ENCODE data around the gene GTF3C4. TPM values are rescaled to one million over a fixed set of nuclear protein-coding genes. Genes with fewer than 3 reads are reported as not detected.
A peak's percentile ranks its signal among the peaks of the same experiment; 100 is the strongest.

Gene GTF3C4
- total and polyA plus RNA-seq, 2 of the 13 experiments (the other 11 are each of a cell fraction or from before 2014, with no cell fraction given), result 2.6 to 12.9 TPM

- TF ChIP-seq ZBTB26 (CRISPR knock-in tag; IDR thresholded peaks at IDR 0.05; ENCODE audit: borderline replicate concordance) (peak; percentile 71), POLR2AphosphoS5 (IDR thresholded peaks at IDR 0.05; ENCODE audit: low read depth, low read length) (peak; percentile 53), ZFP82 (CRISPR knock-in tag; IDR thresholded peaks at IDR 0.05; ENCODE audit: borderline replicate concordance) (peak; percentile 99), RNF219 (CRISPR knock-in tag; IDR thresholded peaks at IDR 0.05) (peak; percentile 78; the same call in 1 of the 2 replicates), ZNF180 (CRISPR knock-in tag; IDR thresholded peaks at IDR 0.05; ENCODE audit: borderline replicate concordance, low read depth) (no peak), TMF1 (CRISPR knock-in tag; IDR thresholded peaks at IDR 0.05; ENCODE audit: low read depth) (peak; percentile 96; the same call in 1 of the 2 replicates), RAD51 (IDR thresholded peaks at IDR 0.05; ENCODE audit: borderline replicate concordance) (no peak), ZNF142 (CRISPR knock-in tag; IDR thresholded peaks at IDR 0.05) (peak; percentile 88; the same call in 1 of the 2 replicates), SMAD1 (CRISPR knock-in tag; IDR thresholded peaks at IDR 0.05; ENCODE audit: borderline replicate concordance, low read depth) (0 out of 2 replicates have a peak, but pooled peaks have one; percentile 68), SALL2 (CRISPR knock-in tag; IDR thresholded peaks at IDR 0.05) (peak; percentile 85; the same call in 1 of the 2 replicates), PLSCR1 (CRISPR knock-in tag; IDR thresholded peaks at IDR 0.05; ENCODE audit: borderline replicate concordance) (peak; percentile 91; the same call in 1 of the 2 replicates), ZNF296 (CRISPR knock-in tag; conservative IDR thresholded peaks at IDR 0.05) (peak; percentile 89), ZNF552 (CRISPR knock-in tag; IDR thresholded peaks at IDR 0.05; ENCODE audit: borderline replicate concordance) (peak; percentile 95), FOXP4 (CRISPR knock-in tag; IDR thresholded peaks at IDR 0.05) (peak; percentile 39; the same call in 1 of the 2 replicates), HOXA3 (CRISPR knock-in tag; IDR thresholded peaks at IDR 0.05) (peak; percentile 62)
These were observed 387 bp upstream of the GTF3C4 start, which contains the start of gene DDX31 (continued) for GRCh38 chr9:132669698-132670456.
